Right forelimb (tissue), 1 donor: ENCODE measurements around the gene ZBTB24.
"Not testable (repeated sequence)": the region's sequence is repeated elsewhere in the genome, so short reads cannot be mapped to it uniquely, and the experiment has no call there.

ENCODE experiments used
- DNase-seq: peaks from one replicate; pipeline ENCODE4 v3.0.0-alpha.2; 2018

The ZBTB24 gene

DNA sequence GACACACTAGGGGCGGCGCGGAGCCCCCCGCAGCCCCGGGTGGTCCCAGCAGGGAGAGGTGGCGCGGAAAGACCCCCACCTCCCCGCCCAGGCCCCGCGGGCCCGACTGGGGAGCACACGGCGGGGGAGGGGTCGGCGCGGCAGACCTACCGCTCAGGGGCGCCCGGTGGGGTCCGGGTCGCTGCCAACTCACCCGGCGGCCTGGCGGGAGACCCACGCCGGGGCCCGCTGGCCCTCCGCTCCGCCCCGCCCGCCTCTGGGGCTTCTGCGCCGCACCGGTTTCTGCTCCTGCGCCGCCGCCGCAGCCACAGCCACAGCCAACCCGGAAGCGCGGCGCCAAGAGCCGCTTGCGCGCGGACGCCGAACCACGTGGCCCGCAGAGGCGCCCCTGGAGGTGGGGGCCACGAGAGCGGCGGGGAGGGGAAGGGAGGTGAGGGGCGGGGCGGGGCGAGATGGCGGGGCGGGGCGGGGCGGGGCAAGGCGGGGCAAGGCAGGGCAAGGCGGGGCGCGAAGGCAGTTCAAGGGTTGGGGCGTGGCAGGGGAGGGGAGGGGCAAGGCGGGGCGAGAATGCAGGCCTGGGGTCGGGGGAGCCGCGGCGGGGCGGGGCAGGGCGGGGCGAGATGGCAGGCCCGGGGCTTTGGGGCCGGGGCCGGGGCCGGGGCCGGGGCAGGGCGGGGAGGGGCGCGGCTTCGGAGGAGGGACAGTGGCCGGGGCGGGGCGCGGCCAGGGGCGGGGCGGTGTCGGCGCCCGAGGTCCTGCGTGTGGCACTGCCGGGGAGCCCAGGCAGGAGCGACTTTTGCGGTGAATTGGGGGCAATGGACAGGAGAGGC, at the start of gene ZBTB24:
TSS of gene ZBTB24 (minus strand) at position 315 of the 830 bp plus-strand sequence. CDS start 1,193 bp downstream, outside the sequence.
- peak; percentile 90 for DNase-seq

DNA sequence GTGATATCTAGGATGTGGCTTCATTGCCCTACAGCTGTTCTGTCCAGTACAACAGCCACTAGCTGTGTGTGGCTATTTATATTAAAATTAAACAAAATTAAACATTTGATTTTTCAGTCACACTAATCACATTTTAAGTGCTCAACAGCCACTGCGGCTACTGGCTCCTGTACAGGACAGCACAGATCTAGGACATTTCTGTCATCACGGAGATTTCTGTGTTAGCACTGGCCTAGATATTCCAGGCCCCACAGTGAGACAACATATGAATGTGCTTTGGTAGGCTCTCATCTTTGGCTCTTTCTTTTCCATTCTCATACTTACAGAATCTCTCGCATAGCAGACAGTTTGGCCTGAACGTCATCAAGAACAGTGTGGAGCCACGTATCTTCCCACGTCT, 48.4 kb upstream of the ZBTB24 start:
- DNase-seq, result no peak

- no peak for DNase-seq
Measured at GRCh38 chr6:109527989-109528388, 45.0 kb upstream of the ZBTB24 start.

GRCh38 chr6:109526905-109527628, 44.0 kb upstream of the ZBTB24 start:
- peak; percentile 46 for DNase-seq

DNA sequence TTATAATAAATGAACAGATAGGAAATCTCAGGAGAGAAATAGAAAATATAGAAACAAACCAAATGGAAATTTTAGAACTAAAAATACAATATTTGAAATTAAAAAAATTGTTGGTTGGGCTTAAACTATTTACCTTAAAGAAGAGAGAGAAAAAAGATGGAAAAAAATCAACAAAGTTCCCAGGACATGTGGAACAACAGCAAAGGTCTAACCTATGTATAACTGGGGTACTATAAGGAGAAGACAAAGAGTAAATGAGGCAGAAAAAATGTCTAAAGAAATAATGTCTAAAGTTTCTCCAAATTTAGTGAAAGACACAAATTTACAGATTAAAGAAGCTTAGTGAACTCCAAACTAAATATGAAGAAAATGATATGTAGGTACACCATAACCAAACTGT, 41.1 kb upstream of the ZBTB24 start:
- DNase-seq, result no peak

DNA sequence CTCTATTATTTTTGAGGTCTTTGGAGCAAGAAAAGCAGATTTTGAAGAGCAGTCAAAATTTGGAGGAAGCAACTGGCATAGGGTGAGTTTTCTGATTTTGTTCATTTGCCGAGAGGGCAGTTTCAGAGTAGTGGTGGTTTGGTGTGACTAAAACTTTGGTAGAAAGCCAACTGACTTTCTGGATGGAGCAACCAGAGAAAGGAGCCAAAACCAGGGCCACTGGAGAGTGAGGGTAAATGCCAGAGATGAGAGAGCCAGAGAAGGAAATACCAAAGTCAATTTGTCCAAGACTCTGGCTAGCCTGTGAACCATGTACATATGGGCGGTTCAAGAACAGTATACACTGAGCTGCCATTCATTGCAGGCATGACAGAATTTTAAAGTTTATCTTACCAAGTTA, 40.5 kb upstream of the ZBTB24 start:
- DNase-seq, result no peak

DNA sequence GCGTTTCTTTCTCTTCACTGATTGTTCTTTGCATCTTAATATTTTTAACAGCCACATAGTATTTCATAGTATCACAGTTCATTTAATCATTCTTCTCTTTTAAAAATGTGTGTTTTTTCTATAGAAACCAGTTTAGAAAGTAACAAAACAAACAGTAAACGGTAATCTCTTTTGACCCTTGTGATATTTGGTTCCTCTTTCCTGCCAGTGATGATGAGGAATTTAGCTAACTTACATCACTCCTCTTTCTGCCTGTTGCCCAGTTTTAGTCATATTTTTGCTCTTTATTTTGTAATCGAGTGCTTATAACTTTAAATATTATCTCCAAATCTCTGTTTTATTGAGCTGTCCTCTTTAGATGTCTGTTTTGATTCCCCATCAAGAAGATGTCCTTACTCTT, 38.1 kb upstream of the ZBTB24 start:
- no peak for DNase-seq

DNA sequence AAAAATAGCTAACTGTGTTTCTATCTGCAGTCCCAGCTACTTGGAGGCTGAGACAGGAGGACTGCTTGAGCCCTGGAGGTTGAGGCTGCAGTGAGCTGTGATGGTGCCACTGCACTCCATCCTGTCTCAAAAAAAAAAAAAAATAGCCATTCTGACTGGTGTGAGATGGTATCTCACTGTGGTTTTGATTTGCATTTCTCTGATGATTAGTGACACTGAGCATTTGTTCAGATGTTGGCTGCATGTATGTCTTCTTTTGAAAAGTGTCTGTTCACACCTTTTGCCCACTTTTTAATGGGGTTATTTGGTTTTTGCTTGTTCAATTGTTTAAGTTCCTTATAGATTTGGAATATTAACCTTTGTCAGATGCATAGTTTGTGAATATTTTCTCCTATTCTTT, 36.6 kb upstream of the ZBTB24 start:
- not testable (repeated sequence) for DNase-seq

GRCh38 chr6:109516929-109517328, 33.9 kb upstream of the ZBTB24 start:
- no peak for DNase-seq

DNA sequence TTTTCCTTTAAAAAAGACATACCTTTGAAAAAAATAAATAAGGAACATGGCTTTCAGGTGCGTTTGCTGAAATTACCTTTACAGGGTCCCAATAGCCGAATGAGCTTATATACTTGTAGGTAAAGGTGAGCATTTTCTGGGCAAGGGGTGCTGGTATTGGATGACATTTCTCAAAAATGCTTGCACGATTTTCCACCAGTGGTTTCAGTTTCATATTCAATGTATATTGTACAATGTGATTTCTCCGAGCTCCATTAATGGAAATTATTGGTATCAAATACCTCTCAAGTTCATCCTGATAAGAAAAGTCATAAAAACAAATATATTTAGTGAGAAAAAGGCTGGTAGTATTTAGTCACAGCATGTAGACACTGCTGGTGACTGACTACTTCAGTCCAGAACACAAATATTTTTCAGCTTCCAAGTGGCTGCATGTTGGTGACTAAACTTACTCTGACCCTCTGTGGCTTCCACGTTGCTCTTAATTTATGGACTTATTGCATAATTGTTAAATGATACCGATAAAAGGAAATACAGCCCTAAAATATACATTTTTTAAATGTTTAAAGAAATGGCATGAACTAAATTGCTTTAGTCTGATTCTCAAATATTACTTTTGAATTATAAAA, 32.9 kb upstream of the ZBTB24 start:
- no peak for DNase-seq

GRCh38 chr6:109514946-109515345, 31.9 kb upstream of the ZBTB24 start:
- DNase-seq, result no peak

GRCh38 chr6:109513571-109514071, 30.6 kb upstream of the ZBTB24 start:
- no peak for DNase-seq

DNA sequence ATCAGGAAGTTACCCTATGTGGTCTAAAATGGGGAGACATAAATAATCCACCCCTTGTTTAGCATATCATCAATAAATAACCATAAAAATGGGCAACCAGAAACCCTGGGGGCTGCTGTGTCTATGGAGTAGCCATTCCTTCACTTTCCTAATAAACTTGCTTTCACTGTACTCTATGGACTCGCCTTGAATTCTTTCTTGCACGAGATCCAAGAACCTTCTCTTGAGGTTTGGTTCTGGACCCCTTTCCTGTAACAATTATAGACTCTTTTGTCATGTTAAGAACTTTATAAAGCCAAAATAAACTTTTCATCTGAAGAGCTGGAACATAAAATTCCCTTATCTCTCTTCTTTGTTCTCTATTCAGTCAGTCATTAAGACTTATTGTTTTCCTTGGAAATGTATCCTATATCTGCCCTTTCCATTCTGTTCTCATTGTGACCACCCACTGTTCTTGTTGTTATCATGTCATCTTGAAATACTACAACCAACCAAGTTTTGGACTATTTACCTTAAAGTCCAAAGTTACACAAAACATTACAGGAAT, 29.3 kb upstream of the ZBTB24 start:
- DNase-seq, result no peak

GRCh38 chr6:109511832-109512231, 28.8 kb upstream of the ZBTB24 start:
- DNase-seq, result no peak

- no peak for DNase-seq
Measured at GRCh38 chr6:109510358-109510757, 27.3 kb upstream of the ZBTB24 start.

- no peak for DNase-seq
Measured at GRCh38 chr6:109508166-109508860, 25.3 kb upstream of the ZBTB24 start.

DNA sequence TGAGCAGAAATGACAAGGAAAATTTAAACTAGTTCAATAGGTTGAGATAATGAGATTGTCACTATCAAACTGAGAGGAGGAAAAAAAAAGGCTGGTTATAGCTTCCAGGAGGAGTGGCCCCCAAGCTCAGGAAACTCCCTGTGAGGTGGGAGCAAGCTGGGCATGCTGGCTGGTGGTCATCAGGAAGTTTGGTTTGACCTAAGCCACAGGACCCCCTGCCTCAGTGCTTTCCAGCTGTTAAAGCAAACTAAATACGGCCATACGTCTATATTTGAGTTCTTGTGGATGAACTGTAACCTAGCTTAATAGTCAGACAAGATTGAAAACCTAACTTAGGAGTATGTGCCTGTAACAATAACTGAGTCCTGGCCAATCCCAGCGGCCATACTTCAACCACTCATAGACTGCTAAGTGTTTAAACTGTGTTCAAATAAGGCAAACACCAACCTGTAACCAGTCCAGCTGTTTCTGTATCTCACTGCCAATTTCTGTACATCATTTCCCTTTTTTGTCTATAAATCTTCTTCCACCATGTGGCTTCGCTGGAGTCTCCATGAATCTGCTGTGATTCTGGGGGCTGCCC, 24.6 kb upstream of the ZBTB24 start:
- DNase-seq, result no peak

DNA sequence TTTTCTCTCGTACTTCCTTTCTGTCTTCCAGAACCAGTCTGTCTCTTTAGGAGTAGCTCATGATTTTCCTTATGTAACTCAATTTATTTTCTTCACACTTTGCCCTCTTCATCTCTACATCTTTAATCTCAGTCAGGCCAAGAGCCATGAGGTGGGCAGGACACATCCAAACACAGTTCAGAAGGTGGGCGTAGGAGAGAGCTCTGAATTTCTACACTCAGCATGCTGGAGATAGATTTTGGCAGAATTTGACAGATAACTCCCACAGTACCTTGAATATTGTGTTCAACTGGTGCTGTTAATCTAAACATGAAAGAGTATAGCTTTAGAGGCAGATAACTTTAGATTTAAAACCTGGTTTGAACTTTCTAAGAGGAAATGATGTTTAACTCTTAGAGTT, 23.8 kb upstream of the ZBTB24 start:
- no peak for DNase-seq

DNA sequence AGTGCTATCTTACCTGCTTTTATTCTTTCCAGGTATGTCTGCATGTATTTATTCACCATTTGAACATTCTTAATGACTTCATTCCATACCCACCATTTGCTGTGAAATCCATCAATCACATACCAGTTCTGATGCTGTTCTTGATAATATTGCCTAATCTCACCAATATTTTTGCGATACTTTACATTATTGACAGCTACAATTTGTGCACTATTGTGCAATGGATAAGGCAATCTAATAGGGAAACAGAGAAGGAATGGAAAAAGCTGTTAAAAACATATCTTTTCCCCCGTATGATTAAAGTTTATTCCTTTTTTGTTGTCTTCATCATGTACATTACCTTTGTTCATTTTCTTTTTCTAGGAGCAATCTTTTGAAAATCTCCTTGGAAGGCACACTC, 23.3 kb upstream of the ZBTB24 start:
- no peak for DNase-seq

DNA sequence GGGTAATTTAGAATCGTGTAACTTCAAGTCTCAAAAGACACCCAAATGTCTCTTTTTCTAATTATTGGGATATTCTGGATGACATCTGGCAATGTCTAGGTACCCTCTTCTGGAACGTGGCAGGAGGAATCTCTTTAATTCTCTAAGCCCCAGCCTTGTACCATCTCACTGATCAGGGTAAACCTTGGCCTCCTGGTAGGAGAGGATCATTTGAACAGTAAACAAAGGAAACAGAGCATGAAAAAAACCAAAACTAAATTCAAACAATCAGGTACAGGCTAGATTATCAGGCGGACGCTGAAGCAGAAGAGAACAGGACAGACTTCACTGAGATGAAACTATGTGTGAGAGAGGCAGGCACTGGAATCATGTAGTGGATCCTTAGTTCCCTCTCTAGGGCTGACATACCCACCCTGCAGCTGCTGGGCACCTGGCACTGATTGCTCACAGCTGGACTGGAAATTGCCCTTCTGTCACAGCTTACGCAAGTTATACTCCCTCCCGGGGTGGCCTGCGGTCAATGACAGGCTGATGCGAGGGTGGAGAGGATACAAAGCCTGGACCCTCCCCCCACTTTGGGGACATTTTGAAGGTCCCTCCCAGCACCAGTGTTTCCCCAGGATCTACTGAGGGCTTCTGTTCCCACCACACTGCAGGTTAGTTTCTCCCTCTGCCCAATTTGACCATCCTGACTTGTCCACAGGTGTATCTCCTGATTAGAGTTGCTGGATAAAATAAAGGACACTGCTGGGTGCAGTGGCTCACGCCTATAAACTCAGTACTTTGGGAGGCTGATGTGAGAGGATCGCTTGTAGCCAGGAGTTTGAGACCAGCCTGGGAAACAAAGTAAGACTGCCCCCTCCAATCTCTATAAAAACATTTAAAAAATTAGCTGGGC, 20.6 kb upstream of the ZBTB24 start:
- DNase-seq, result peak; percentile 61

GRCh38 chr6:109498936-109499335, 15.9 kb upstream of the ZBTB24 start:
- no peak for DNase-seq
